HEK293T (cell line): ENCODE measurements around the gene NCAN.
A peak's percentile ranks its signal among the peaks of the same experiment; 100 is the strongest.

Experiments
- CTCF ChIA-PET: fragments of 350-600 bp; formaldehyde crosslinking; extraction: SDS; loops from one replicate; lab custom pipeline; 2021; ENCODE audit warnings: antibody characterized with exemption, inconsistent platforms; lab: Yijun Ruan, JAX
- POLR2A ChIA-PET: fragments of 350-600 bp; formaldehyde crosslinking; extraction: SDS; loops from one replicate; lab custom pipeline; 2020; ENCODE audit warnings: antibody characterized with exemption, inconsistent platforms; lab: Yijun Ruan, JAX
- DNase-seq: peaks from one replicate; pipeline ENCODE4 v3.0.0; 2012; ENCODE audit warnings: mixed read lengths; ENCODE audit errors: extremely low spot score
- ARNT ChIP-seq: fragments of 450-650 bp; IDR thresholded peaks from 2 replicates; pipeline ENCODE4 v1.6.1; 2017; ENCODE audit warnings: mild to moderate bottlenecking
- BHLHE40 ChIP-seq: fragments of 450-650 bp; IDR thresholded peaks from 2 replicates; pipeline ENCODE4 v1.6.1; 2016; ENCODE audit warnings: mild to moderate bottlenecking, moderate library complexity, borderline replicate concordance
- CTBP1 ChIP-seq: fragments of 450-650 bp; IDR thresholded peaks from 2 replicates; pipeline ENCODE4 v1.6.1; 2016; ENCODE audit warnings: borderline replicate concordance
- ELF4 ChIP-seq: fragments of 450-650 bp; IDR thresholded peaks from 2 replicates; pipeline ENCODE4 v1.6.1; 2017; ENCODE audit warnings: antibody characterized with exemption
- FOXA1 ChIP-seq: fragments of 450-650 bp; IDR thresholded peaks from 2 replicates; pipeline ENCODE4 v1.6.1; 2016; ENCODE audit warnings: mild to moderate bottlenecking
- FOXK2 ChIP-seq: fragments of 450-650 bp; IDR thresholded peaks from 2 replicates; pipeline ENCODE4 v1.6.1; 2016; ENCODE audit warnings: mild to moderate bottlenecking
- FOXM1 ChIP-seq: fragments of 450-650 bp; IDR thresholded peaks from 2 replicates; pipeline ENCODE4 v1.6.1; 2017; ENCODE audit warnings: mild to moderate bottlenecking, borderline replicate concordance
- HDGF ChIP-seq: fragments of 450-650 bp; IDR thresholded peaks from 2 replicates; pipeline ENCODE4 v1.6.1; 2017; ENCODE audit warnings: antibody characterized with exemption, borderline replicate concordance
- L3MBTL2 ChIP-seq: fragments of 450-650 bp; conservative IDR thresholded peaks from 2 replicates; pipeline ENCODE4 v1.6.1; 2016; ENCODE audit warnings: mild to moderate bottlenecking
- LEF1 ChIP-seq: fragments of 450-650 bp; IDR thresholded peaks from 2 replicates; pipeline ENCODE4 v1.6.1; 2017; ENCODE audit warnings: mild to moderate bottlenecking, borderline replicate concordance
- NFRKB ChIP-seq: fragments of 450-650 bp; IDR thresholded peaks from 2 replicates; pipeline ENCODE4 v1.6.1; 2016; ENCODE audit warnings: mild to moderate bottlenecking, moderate library complexity
- SP1 ChIP-seq: fragments of 450-650 bp; IDR thresholded peaks from 2 replicates; pipeline ENCODE4 v1.6.1; 2017
- SUZ12 ChIP-seq: fragments of 450-650 bp; IDR thresholded peaks from 2 replicates; pipeline ENCODE4 v1.6.1; 2016; ENCODE audit warnings: mild to moderate bottlenecking
- TARDBP ChIP-seq: fragments of 450-650 bp; IDR thresholded peaks from 2 replicates; pipeline ENCODE4 v1.6.1; 2016
- ZNF384 ChIP-seq: fragments of 450-650 bp; IDR thresholded peaks from 2 replicates; pipeline ENCODE4 v1.6.1; 2016
- TF ChIP-seq, protein P1 (sequence below): fragments of 450-650 bp; IDR thresholded peaks from 2 replicates; pipeline ENCODE4 v1.6.1; 2016

NCAN gene

DNA sequence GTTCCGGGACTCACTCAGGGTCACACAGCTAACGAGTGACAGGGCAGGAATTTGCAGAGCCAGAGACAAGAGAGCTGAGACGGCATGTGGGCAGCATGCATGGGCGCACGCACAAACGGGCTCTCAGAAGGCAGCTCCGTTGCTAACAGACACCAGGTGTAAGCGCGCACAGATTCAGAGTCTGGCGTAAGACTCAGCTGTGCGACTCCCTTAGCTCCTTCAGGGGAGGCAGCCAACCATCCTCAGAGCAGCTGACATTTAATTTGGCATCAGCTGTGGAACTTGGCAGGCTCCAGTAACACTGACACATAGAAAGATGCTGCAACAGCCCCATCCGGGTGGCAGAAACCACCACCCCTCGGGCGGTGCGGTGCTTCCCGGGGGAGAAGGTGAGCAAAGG, 68.8 kb downstream of the NCAN start:
- TF ChIP-seq, protein P1, sequence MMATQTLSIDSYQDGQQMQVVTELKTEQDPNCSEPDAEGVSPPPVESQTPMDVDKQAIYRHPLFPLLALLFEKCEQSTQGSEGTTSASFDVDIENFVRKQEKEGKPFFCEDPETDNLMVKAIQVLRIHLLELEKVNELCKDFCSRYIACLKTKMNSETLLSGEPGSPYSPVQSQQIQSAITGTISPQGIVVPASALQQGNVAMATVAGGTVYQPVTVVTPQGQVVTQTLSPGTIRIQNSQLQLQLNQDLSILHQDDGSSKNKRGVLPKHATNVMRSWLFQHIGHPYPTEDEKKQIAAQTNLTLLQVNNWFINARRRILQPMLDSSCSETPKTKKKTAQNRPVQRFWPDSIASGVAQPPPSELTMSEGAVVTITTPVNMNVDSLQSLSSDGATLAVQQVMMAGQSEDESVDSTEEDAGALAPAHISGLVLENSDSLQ, result no peak
- TF ChIP-seq ARNT (no peak), NFRKB (no peak), FOXM1 (no peak), ZNF384 (no peak), L3MBTL2 (no peak), SUZ12 (no peak), TARDBP (no peak), ELF4 (no peak), FOXK2 (no peak), LEF1 (no peak), HDGF (no peak), FOXA1 (no peak)
- ChIA-PET POLR2A (no interaction called here), CTCF (no interaction called here)
- no peak for DNase-seq

DNA sequence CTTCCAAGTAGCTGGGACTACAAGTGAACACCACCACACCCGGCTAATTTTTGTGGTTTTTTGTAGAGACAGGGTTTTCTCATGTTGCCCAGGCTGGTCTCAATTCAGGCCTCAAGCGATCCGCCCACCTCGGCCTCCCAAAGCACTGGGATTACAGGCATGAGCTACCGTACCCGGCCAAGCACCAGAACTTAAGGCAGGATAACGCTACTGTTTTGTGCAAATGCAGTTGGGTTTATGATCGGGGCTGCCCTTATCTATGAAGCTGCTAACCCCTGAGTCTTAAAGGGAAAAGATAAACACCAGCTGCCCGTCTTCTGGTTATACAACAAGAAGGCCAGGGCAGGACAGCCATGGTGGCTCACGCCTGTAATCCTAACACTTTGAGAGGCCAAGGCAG, 73.9 kb downstream of the NCAN start:
- no peak for TF ChIP-seq FOXK2
- TF ChIP-seq ELF4, result no peak
- no peak for TF ChIP-seq CTBP1
- TF ChIP-seq LEF1, result no peak
- no peak for TF ChIP-seq FOXM1
- no peak for TF ChIP-seq ZNF384
- no peak for TF ChIP-seq BHLHE40
- TF ChIP-seq SUZ12, result no peak
- no peak for TF ChIP-seq ARNT
- TF ChIP-seq NFRKB, result no peak
- ChIA-PET CTCF (no interaction called here), POLR2A (no interaction called here)
- no peak for DNase-seq

DNA sequence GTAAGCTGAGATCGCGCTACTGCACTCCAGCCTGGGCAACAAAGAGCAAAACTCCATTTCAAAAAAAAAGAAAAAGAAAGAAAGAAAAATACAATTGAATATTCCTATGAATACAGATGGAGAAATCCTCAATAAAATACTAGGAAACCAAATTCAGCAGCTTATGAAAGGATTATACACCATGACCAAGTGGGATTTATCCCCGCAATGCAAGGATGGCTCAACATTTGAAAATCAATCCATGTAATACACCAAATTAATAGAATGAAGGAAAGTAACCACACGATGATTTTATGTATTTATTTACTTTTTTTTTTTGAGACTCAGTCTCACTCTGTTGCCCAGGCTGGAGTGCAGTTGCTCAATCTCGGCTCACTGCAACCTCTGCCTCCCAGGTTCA, 80.8 kb downstream of the NCAN start:
- DNase-seq, result no peak
- ChIA-PET CTCF (no interaction called here), POLR2A (interaction anchor here (0.8 kb wide), 1 partner anchor 37 kb away, joined by 3 read pairs; no protein-coding TSS in a partner anchor)
- TF ChIP-seq ZNF384 (no peak), BHLHE40 (no peak), L3MBTL2 (no peak), CTBP1 (no peak), LEF1 (no peak), ARNT (no peak), ELF4 (no peak), FOXM1 (no peak), NFRKB (no peak), HDGF (no peak), FOXK2 (no peak), SUZ12 (no peak), FOXA1 (no peak), TARDBP (no peak), SP1 (no peak)
- TF ChIP-seq, protein P1, result no peak

DNA sequence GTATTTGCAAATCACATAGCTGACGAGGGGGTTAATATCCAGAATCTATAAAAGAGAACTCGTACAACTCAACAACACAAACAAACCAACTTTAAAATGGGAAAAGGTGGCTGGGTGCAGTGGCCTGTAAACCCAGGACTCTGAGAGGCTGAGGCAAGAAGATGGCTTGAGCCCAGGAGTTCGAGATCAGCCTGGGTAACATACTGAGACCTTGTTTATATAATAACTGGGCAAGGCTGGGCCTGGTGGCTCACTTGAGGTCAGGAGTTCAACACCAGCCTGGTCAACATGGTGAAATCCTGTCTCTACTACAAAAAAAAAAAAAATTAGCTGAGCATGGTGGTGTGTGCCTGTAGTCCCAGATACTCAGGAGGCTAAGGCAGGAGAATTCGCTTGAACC, 83.2 kb downstream of the NCAN start:
- POLR2A ChIA-PET, result no interaction called here
- TF ChIP-seq ARNT, result no peak
- TF ChIP-seq ZNF384, result no peak
- TF ChIP-seq CTBP1, result no peak
- DNase-seq, result no peak
- CTCF ChIA-PET, result no interaction called here

DNA sequence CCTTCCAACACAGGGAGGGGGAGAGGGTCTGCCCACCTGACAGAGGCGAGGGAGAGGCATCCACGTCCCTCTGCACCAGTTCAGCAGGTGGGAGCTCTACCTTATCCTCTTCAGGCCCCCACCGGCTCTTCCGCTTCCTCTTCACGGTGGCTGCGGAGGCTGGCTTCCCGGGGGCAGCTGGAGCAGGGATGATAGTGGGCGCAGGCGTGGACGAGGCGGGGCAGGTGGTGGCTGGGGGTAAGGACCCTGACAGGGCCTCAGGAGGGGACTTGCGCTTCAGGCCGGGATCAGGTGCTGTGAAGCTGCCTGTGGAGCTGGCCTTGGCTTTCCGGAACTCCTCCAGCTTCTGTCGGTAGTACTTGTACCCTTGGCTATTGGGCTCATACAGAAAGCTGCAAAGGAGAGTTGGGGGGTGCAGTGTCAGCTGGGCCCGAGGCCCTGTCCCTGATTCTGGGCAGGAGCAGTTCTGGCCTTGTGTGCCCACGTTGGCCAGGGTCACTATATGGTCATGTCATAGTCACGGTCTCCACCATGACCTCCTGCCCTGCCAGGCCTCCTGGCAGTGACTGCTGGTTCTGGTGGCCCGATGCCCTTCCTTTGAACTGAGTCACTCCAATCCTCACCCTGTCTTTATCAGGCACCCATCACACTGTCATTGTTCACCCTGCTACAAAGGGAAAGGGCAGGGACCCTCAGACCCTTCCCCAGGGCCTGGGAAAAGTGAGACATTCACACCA, 85.4 kb downstream of the NCAN start:
- TF ChIP-seq SP1 (no peak), TARDBP (no peak), SUZ12 (no peak), FOXA1 (no peak), HDGF (no peak), BHLHE40 (no peak), LEF1 (no peak), FOXM1 (no peak), CTBP1 (no peak)
- TF ChIP-seq, protein P1, result no peak
- CTCF ChIA-PET, result no interaction called here

DNA sequence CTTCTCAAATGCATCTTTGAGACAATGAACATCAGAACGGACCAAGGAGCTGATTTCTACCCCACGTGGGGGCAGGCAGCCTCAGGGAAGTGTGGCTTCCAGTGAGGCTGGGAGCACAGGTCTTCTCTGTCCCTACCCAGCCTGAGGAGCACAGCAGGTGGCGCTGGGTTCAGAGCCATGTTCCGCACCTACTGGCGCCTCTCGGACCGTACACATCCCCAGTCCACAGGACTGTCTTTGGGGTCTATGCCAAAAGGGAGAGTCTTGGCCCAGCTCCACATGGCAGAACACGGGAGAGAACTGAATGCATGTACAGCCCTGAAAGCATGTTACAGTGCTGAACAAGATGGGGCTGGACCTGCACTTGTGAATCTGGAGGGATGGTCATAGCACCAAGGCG, 86.0 kb downstream of the NCAN start:
- peak; percentile 5 for DNase-seq
- ChIA-PET POLR2A (no interaction called here), CTCF (no interaction called here)
- TF ChIP-seq FOXA1 (no peak), LEF1 (no peak), ELF4 (no peak), L3MBTL2 (no peak), FOXM1 (no peak)

More for the DNA sequence above, 85.4 kb downstream of the NCAN start:
- no peak for DNase-seq
- POLR2A ChIA-PET, result no interaction called here
